Activated CD4-positive, alpha-beta T cell treated with anti-CD3 and anti-CD28 coated beads, Interleukin-2, amount 10 ng/mL, durations not matched to agents 7 days and 5 days (primary cell): ENCODE measurements around the gene ADGRV1. TPM values are rescaled to one million over a fixed set of nuclear protein-coding genes. Genes with fewer than 3 reads are reported as not detected.

ENCODE experiments used
- CTCF ChIA-PET: fragments of 350-600 bp; sonication (Branson Sonifier 250); formaldehyde crosslinking; loops from one replicate; lab custom pipeline; 2021; ENCODE audit warnings: antibody characterized with exemption; lab: Charles Lee
- POLR2A ChIA-PET: fragments of 350-600 bp; sonication (Branson Sonifier 250); formaldehyde crosslinking; loops from one replicate; lab custom pipeline; 2021; ENCODE audit warnings: antibody characterized with exemption; lab: Charles Lee
- DNase-seq: peaks from one replicate; pipeline ENCODE4 v3.0.0-alpha.2; 2020
- H3K27ac Mint-ChIP-seq: one replicate; pipeline ENCODE4 v1.8.0; 2021; ENCODE audit warnings: mild to moderate bottlenecking, moderate library complexity, mixed read lengths
- H3K27me3 Mint-ChIP-seq: one replicate; pipeline ENCODE4 v1.8.0; 2021; ENCODE audit warnings: mixed read lengths
- H3K36me3 Mint-ChIP-seq: one replicate; pipeline ENCODE4 v1.8.0; 2021; ENCODE audit warnings: low read depth, mixed read lengths
- H3K4me1 Mint-ChIP-seq: one replicate; pipeline ENCODE4 v1.8.0; 2021; ENCODE audit warnings: mixed read lengths
- H3K4me3 Mint-ChIP-seq: one replicate; pipeline ENCODE4 v1.8.0; 2021; ENCODE audit warnings: mild to moderate bottlenecking, moderate library complexity, mixed read lengths
- H3K9me3 Mint-ChIP-seq: one replicate; pipeline ENCODE4 v1.8.0; 2021; ENCODE audit warnings: mixed read lengths
- total RNA-seq, 2 experiments: library from RNA; stranded (reverse); gene quantifications; one replicate each; pipeline ENCODE4 v1.2.3, GENCODE V29; 2021

Gene ADGRV1
- total RNA-seq, 2 experiments from 2014 or later: not detected

DNA sequence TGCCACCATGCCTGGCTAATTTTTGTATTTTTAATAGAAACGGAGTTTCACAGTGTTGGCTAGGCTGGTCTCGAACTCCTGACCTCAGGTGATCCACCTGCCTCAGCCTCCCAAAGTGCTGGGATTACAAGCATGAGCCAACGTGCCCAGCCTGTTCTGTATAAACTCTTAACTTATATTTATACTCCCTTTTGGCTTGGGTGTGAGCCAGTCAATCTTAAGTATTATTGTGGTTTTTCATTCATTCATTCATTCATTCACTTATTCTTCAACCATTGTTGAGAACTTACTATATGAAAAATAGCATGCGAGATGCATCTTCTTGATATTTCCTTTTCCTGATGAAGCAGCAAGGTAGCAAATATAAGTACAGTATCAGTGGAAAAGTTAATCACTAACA, 132.9 kb downstream of the ADGRV1 start:
- POLR2A ChIA-PET: no interaction called here

DNA sequence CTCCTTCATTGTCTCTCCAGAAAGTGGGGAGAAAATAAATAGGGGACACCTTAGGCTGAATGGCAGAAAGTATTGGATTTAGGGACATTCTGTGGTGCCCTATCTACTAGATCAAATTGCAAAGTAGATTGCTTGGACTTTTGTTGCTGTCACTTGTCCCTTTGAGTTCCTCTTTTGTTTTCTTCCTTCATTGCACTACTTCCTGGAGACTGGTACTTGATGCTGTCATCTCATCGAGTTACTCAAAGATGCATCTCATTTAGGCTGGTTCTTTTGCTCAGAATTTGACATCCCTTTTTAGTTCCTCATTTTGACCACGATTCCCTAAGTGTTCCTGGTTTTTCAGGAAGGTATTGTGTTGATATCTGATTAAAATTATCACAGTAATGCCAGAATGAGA, 137.6 kb downstream of the ADGRV1 start:
- Mint-ChIP-seq H3K36me3 (no peaks in the 10 kb centered on the region), H3K27ac (no peak overlapping the region), H3K27me3 (no peaks in the 10 kb centered on the region), H3K9me3 (no peaks in the 10 kb centered on the region), H3K4me3 (no peak overlapping the region), H3K4me1 (no peaks in the 10 kb centered on the region)
- ChIA-PET POLR2A (no interaction called here), CTCF (no interaction called here)
- DNase-seq: no peak

More for the DNA sequence above, 132.9 kb downstream of the ADGRV1 start:
- DNase-seq: no peak
- Mint-ChIP-seq H3K36me3 (no peaks in the 10 kb centered on the region), H3K4me1 (no peaks in the 10 kb centered on the region), H3K27me3 (no peaks in the 10 kb centered on the region), H3K27ac (no peak overlapping the region), H3K9me3 (no peaks in the 10 kb centered on the region), H3K4me3 (no peak overlapping the region)
- CTCF ChIA-PET: no interaction called here

DNA sequence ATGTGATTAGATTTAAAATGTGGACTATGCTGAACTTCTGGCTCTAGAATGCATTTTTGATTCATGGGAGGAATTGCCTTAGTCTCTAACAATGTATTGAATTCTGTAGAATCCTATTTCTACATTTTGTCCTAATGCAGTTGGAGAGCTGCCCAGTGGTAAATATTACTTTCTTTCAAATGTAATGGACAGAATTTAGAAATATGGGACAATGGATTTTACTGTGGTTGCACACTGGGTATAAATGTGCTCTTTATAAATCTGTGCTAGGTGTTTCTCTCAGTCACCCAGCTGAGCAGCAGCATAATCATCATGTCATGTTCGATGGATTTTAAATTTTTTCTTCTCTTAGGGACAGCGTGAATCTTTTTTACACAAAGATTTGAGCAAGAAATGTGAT, 141.7 kb downstream of the ADGRV1 start:
- H3K4me1 Mint-ChIP-seq: no peaks in the 10 kb centered on the region
- no peak overlapping the region for H3K4me3 Mint-ChIP-seq
- no peaks in the 10 kb centered on the region for H3K36me3 Mint-ChIP-seq
- ChIA-PET POLR2A (no interaction called here), CTCF (interaction anchor here (0.6 kb wide), 1 partner anchor 349 kb away, joined by 3 read pairs; no protein-coding TSS in a partner anchor)
- peaks cover 3% of the 10 kb centered on the region for H3K27me3 Mint-ChIP-seq
- no peaks in the 10 kb centered on the region for H3K9me3 Mint-ChIP-seq
- H3K27ac Mint-ChIP-seq: no peak overlapping the region
- DNase-seq: no peak

DNA sequence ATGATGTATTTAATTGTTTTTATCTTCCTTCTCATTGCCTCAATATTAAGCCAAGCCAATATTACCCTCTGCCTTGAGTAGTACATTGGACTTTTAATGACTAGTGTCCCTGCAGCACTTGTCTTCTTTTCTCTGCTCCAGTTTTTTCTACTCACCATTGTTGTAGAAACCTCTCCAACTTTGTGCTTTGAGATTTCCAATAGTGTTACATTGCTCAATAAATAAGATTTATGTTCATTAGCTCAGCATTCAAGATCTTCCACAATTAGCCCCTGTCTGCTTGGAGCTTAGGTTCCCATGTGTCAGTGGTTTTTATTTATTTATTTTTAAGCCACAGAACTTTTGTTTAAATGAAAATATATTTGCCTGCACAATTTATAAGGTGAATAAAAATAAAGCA, 145.3 kb downstream of the ADGRV1 start:
- POLR2A ChIA-PET: no interaction called here
- Mint-ChIP-seq H3K36me3 (no peaks in the 10 kb centered on the region), H3K4me3 (no peak overlapping the region), H3K9me3 (no peaks in the 10 kb centered on the region), H3K27ac (no peak overlapping the region), H3K27me3 (peaks cover 3% of the 10 kb centered on the region), H3K4me1 (no peaks in the 10 kb centered on the region)
- DNase-seq: no peak
- CTCF ChIA-PET: no interaction called here

DNA sequence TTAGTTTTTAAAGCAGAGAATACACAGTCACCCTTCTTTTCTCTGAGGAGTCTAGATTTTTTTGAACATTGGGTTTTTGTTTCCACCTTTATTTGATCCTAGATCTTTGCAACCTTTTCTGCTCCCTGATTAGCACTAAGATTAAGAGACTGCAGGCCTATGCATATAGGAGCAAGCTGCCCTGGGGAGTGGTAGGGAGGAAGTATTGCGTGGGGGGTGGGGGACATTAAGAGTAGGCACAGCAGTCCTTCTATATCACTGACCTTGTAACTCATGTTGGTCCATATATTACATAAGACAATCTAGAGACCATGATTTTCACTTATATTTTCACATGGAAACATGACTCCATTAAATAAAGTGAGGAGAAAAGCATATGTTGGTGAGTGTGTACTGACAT, 149.1 kb downstream of the ADGRV1 start:
- ChIA-PET POLR2A (no interaction called here), CTCF (no interaction called here)
- Mint-ChIP-seq H3K27me3 (peaks cover 4% of the 10 kb centered on the region), H3K9me3 (no peaks in the 10 kb centered on the region), H3K4me1 (no peaks in the 10 kb centered on the region), H3K27ac (no peak overlapping the region), H3K36me3 (no peaks in the 10 kb centered on the region), H3K4me3 (no peak overlapping the region)
- no peak for DNase-seq

DNA sequence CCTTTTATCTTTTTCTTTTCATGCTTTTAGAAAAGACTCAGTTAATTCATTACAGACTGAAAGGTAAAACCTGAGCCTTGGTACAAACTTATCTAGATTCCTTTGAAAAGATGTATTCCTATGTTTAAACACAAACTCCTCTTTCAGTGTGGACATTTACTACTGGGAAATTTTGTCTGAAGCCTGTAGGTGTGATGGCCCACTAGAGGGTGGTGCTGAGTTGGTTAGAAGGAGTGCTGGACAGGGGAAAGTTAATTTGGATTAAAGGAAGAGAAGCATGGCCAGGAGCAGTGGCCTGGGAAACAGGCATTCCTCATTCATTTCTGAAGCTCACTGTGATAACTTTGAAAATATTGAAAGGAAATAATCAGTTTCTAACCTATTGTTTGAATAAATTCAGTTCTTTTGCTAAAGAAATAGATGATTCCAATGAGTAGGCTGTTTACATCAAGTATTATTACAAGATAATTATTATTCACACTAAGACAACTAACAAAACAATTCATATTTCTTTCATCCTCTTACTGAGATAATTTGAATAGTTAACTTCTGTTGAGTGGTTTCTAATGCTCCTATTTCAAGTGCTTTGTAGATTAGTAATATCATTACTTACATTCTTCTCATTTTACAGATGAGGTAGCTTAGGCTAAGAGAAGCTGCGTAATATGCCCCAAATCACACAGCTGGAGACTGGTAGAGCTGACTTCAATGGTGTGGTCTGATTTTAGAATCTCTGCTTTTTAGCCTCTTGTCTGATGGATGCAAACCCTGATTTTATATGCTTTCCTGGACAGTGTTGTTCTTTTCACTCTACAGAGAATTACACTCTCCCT, 150.9 kb downstream of the ADGRV1 start:
- Mint-ChIP-seq H3K4me1 (no peaks in the 10 kb centered on the region), H3K4me3 (no peak overlapping the region), H3K27me3 (peaks cover 1% of the 10 kb centered on the region), H3K27ac (no peak overlapping the region), H3K9me3 (no peaks in the 10 kb centered on the region), H3K36me3 (no peaks in the 10 kb centered on the region)
- POLR2A ChIA-PET: no interaction called here
- DNase-seq: peak; percentile 9
- CTCF ChIA-PET: no interaction called here

DNA sequence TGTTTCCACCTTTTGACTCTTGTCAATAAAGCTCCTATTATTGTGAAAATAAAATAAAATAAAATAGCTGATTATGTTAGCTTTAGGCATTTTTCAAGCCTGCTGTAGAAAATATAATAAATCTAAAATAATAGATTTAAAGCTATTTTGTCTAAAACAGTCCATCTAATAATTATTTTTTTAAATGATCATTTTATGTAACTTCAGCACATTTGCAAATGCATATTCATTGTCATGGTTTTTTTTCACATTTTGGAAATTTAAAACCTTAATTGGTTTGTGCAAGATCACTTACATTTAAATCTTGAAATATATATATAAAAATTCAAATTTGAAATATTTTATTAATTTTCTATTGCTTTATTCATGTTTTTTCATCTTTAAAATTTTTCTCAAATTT, 159.8 kb downstream of the ADGRV1 start:
- CTCF ChIA-PET: no interaction called here
- H3K36me3 Mint-ChIP-seq: no peaks in the 10 kb centered on the region
- DNase-seq: no peak
- no peak overlapping the region for H3K4me3 Mint-ChIP-seq
- POLR2A ChIA-PET: no interaction called here
- no peaks in the 10 kb centered on the region for H3K9me3 Mint-ChIP-seq
- no peaks in the 10 kb centered on the region for H3K4me1 Mint-ChIP-seq
- no peaks in the 10 kb centered on the region for H3K27me3 Mint-ChIP-seq
- no peak overlapping the region for H3K27ac Mint-ChIP-seq

DNA sequence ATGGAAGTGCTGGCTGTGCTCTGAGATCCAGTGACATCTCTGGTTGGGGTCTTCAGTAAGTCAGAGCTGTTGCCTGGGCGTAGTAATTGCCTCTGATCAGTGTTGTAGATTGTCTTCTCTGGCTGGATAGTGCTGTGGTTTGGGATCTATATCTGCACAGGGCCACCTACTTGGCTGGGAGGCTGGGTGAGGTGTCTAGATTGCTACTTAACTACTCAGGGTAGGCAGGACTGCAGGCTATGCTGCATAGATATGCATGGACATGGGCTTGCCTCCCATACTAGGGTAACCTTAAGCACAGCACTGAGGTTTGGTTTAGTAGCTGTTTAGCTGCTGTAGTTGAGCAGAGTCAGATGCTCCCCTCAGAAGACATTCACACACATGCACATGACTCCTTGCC, 181.0 kb downstream of the ADGRV1 start:
- Mint-ChIP-seq H3K4me1 (no peaks in the 10 kb centered on the region), H3K9me3 (no peaks in the 10 kb centered on the region), H3K36me3 (no peaks in the 10 kb centered on the region), H3K4me3 (no peak overlapping the region), H3K27me3 (no peaks in the 10 kb centered on the region), H3K27ac (no peak overlapping the region)
- ChIA-PET CTCF (no interaction called here), POLR2A (no interaction called here)
- DNase-seq: no peak

DNA sequence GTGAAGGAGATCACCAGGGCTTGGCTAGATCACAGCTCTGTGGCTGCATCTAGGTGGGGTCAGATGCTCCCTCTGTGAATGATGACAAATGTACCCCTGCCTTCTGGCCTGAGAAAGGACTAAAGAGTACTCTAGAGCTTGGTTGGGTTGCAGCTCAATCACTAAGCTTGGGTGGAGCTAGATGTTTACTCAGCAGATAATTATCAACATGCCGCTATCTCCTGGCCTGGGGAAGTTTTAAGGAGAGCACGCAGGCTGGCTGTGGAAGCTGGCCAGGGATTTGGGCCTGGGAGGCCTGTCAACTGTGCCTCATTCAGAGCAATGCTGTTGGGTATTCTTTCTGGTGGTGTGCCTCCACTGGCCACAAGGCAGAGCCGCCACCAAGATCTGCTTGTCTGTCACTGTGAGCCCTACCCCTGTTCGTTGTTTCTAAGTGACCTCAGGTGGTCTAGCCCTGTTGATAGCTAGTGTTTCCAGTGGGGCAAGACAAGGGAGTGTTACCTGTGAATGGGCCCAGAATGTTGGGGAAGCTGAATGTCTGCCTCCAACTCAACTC, 181.7 kb downstream of the ADGRV1 start:
- Mint-ChIP-seq H3K27me3 (no peaks in the 10 kb centered on the region), H3K27ac (no peak overlapping the region), H3K9me3 (no peaks in the 10 kb centered on the region), H3K4me3 (no peak overlapping the region), H3K36me3 (no peaks in the 10 kb centered on the region), H3K4me1 (no peaks in the 10 kb centered on the region)
- DNase-seq: no peak
- CTCF ChIA-PET: interaction anchor here (1.1 kb wide), 1 partner anchor 12 kb away, joined by 4 read pairs; no protein-coding TSS in a partner anchor
- POLR2A ChIA-PET: no interaction called here

DNA sequence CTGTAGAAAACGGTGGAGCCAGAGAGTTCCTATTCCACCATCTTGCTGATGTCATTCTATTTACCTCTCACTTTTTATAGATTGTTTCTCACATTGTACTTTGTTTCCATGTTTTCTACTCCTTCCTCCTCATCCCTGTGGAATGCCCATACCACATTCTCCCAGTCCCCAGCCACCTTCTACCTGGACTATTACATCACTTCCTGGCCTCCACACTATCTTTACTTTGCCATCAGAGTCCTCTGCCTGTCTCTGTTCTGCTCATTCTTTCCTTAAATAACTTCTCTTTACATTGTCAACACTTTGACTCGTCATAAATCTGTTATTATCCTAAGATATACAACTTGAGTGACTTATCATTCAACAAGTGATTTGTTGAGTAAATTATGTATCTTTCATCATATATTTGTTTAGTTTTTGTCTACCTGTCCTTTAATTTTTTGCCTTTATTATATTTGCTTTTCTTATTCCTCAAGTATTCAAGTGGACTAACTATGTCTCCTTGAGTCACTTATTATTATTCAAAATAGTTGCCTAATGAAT, 182.5 kb downstream of the ADGRV1 start:
- no peak for DNase-seq
- ChIA-PET POLR2A (no interaction called here), CTCF (interaction anchor here (1.1 kb wide), 1 partner anchor 12 kb away, joined by 4 read pairs; no protein-coding TSS in a partner anchor)
- no peak overlapping the region for H3K27ac Mint-ChIP-seq
- no peaks in the 10 kb centered on the region for H3K36me3 Mint-ChIP-seq
- no peak overlapping the region for H3K4me3 Mint-ChIP-seq
- no peaks in the 10 kb centered on the region for H3K4me1 Mint-ChIP-seq
- H3K9me3 Mint-ChIP-seq: no peaks in the 10 kb centered on the region
- peaks cover 2% of the 10 kb centered on the region for H3K27me3 Mint-ChIP-seq

DNA sequence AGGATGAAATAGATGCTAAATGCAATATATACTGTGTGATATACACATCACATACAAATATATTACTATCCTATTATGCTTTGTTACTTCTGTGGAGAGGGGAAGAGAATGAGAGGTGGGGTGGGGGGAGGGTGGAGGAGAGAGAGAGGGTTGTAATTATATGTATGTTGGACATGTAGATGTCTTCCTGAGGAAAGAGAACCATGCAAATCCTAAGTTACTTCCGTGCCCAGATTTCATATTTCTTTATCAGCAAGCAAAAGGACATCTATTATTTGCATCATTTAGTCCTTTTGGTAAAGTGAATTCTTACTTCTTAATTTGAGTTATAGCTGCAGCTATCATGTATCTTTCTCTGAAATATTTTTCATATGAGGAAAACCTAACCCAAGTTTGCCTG, 187.5 kb downstream of the ADGRV1 start:
- Mint-ChIP-seq H3K4me3 (no peak overlapping the region), H3K36me3 (no peaks in the 10 kb centered on the region), H3K4me1 (no peaks in the 10 kb centered on the region), H3K9me3 (no peaks in the 10 kb centered on the region), H3K27ac (no peak overlapping the region), H3K27me3 (peaks cover 2% of the 10 kb centered on the region)
- POLR2A ChIA-PET: no interaction called here
- CTCF ChIA-PET: no interaction called here
- no peak for DNase-seq

DNA sequence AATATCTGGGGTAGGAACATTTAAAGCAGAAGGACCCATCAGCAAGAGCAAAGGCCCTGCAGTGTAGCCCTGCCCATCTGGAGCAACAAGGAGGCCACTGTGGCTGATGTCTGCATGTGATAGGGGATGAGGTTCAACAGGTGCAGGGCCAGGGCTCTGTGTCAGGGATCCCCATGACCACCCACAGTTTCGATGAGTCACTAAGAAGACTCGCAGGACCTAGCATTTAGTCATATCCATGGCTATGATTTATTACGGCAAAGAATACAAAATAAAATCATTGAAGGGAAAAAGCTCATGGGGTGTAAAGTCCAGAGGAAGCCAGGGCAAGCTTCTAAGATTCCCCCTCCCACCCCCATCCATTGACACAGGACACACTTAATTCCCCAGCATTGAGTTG, 188.6 kb downstream of the ADGRV1 start:
- no peaks in the 10 kb centered on the region for H3K9me3 Mint-ChIP-seq
- H3K27me3 Mint-ChIP-seq: peaks cover 2% of the 10 kb centered on the region
- CTCF ChIA-PET: no interaction called here
- no peak overlapping the region for H3K4me3 Mint-ChIP-seq
- H3K27ac Mint-ChIP-seq: no peak overlapping the region
- POLR2A ChIA-PET: no interaction called here
- no peaks in the 10 kb centered on the region for H3K36me3 Mint-ChIP-seq
- no peaks in the 10 kb centered on the region for H3K4me1 Mint-ChIP-seq
- no peak for DNase-seq

DNA sequence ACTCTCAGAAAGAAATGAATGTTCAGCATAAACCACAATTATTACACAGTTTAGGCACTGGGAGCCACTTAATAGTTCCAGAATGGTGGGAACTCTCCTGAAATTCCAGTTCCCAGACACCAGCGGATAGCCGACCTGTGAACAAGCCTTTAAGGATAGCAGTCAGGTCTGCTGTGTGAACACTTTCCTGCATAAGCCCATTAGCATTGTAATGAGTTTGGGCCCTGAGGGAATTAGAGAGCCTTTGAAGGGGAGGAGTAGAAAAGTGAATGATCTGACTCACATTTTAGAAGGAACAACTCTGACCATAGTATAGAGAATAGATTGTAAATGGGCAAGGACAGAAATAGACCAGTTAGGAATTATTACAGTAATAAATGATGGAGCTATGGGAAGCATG, 189.1 kb downstream of the ADGRV1 start:
- ChIA-PET POLR2A (no interaction called here), CTCF (no interaction called here)
- H3K27me3 Mint-ChIP-seq: peaks cover 2% of the 10 kb centered on the region
- no peaks in the 10 kb centered on the region for H3K4me1 Mint-ChIP-seq
- H3K9me3 Mint-ChIP-seq: no peaks in the 10 kb centered on the region
- H3K4me3 Mint-ChIP-seq: no peak overlapping the region
- no peaks in the 10 kb centered on the region for H3K36me3 Mint-ChIP-seq
- H3K27ac Mint-ChIP-seq: no peak overlapping the region
- no peak for DNase-seq
